ENCODE measurements around the gene PIEZO2. TPM values are rescaled to one million over a fixed set of nuclear protein-coding genes. Genes with fewer than 3 reads are reported as not detected.

The PIEZO2 gene
- total RNA-seq, 2 experiments from 2014 or later: not detected

DNA sequence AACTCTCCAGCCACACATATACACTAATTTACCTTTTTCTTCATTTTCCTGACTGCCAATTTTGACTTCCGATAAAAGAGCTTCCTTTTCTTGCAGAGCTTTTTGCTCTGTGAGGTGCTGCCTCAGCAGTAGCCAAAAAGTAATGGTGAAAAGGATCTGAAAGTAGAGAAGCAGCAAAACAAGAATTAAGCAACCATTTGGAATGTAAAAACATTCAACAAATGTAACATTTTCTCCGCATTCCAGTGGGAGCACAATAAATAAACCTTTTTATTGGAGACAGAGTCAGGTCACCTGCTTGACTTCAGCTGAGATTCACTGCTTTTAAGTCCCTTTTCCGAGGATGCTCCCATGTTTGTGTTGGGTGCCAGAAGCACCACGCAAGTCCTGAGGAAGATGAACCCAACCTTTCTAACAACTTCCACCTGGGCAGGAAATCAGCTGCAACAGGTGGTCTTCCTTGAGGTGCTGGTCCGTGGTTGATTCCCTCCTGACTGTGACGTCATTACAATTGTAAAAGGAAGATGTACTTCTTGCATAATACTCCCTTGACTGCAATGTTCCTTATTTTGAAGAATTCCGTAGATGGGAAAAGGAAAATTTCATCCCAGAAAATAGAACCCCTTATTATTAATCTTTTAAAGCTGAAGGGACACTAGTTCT is 358.1 kb downstream of the PIEZO2 start:
- peaks cover 24% of the 10 kb centered on the region for H3K27me3 Mint-ChIP-seq
- H3K4me3 Mint-ChIP-seq: no peak overlapping the region
- no peaks in the 10 kb centered on the region for H3K9me3 Mint-ChIP-seq
- no peak for ATAC-seq (ENCODE audit: low read depth)
- H3K4me1 Mint-ChIP-seq: peaks cover 6% of the 10 kb centered on the region
- DNase-seq: no peak
- POLR2A ChIA-PET: no interaction called here
- no peak overlapping the region for H3K27ac Mint-ChIP-seq
- H3K36me3 Mint-ChIP-seq: no peaks in the 10 kb centered on the region

DNA sequence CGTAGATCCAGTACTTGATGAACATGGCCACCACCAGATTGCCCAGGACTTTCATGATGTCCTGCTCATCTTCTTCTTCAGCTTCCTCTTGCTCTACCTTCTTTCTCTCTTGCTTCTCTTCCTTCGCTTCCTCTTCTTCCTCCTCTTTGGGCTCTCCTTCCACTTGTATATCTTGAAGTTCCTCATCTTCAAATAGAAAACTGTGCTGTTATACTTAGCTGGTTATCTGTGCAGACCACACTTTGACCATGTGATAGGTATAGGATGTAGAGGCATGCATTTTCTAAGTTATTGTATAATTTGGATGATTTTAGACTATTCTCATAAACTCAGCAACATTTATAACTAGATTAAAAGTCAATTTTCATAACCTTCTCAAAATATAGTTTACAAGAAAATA is 360.2 kb downstream of the PIEZO2 start:
- ATAC-seq (ENCODE audit: low read depth): no peak
- POLR2A ChIA-PET: no interaction called here
- Mint-ChIP-seq H3K4me1 (peaks cover 6% of the 10 kb centered on the region), H3K9me3 (no peaks in the 10 kb centered on the region), H3K36me3 (no peaks in the 10 kb centered on the region), H3K4me3 (no peak overlapping the region), H3K27ac (no peak overlapping the region), H3K27me3 (peaks cover 29% of the 10 kb centered on the region)
- no peak for DNase-seq

GRCh38 chr18:10787293-10787901 is 362.0 kb downstream of the PIEZO2 start:
- POLR2A ChIA-PET: no interaction called here
- DNase-seq (peak; percentile 80), ATAC-seq (ENCODE audit: low read depth) (peak; percentile 94)
- peaks cover 39% of the 10 kb centered on the region for H3K27me3 Mint-ChIP-seq
- peaks cover 6% of the 10 kb centered on the region for H3K4me1 Mint-ChIP-seq
- no peak overlapping the region for H3K27ac Mint-ChIP-seq
- no peaks in the 10 kb centered on the region for H3K36me3 Mint-ChIP-seq
- H3K4me3 Mint-ChIP-seq: no peak overlapping the region
- no peaks in the 10 kb centered on the region for H3K9me3 Mint-ChIP-seq

DNA sequence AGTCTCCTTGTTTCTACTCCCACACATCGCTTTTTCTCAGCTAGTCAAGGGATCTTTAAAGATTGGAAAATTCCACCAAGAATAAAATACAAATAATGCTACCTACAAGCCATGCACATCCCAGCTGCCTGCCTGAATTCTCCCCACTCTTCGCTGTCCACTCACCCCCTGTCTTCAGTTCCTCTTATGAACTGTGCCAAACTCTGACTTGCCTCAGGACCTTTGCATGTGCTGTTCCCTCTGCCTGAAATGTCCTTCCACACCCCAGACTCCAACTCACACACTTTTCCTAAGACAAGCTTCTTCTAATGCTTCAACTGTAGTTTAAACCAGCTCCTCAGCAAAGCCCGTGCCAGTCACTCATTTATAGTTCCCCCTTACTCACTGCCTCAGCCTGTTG is 363.6 kb downstream of the PIEZO2 start:
- no peak overlapping the region for H3K4me3 Mint-ChIP-seq
- no peaks in the 10 kb centered on the region for H3K36me3 Mint-ChIP-seq
- peaks cover 30% of the 10 kb centered on the region for H3K27me3 Mint-ChIP-seq
- no peak overlapping the region for H3K27ac Mint-ChIP-seq
- ATAC-seq (ENCODE audit: low read depth) (no peak), DNase-seq (no peak)
- POLR2A ChIA-PET: no interaction called here
- H3K9me3 Mint-ChIP-seq: no peaks in the 10 kb centered on the region
- peaks cover 6% of the 10 kb centered on the region for H3K4me1 Mint-ChIP-seq

- no peak overlapping the region for H3K4me3 Mint-ChIP-seq
- no peaks in the 10 kb centered on the region for H3K9me3 Mint-ChIP-seq
- H3K27me3 Mint-ChIP-seq: peaks cover 36% of the 10 kb centered on the region
- no peak overlapping the region for H3K27ac Mint-ChIP-seq
- no peaks in the 10 kb centered on the region for H3K36me3 Mint-ChIP-seq
- DNase-seq: no peak
- H3K4me1 Mint-ChIP-seq: peaks cover 6% of the 10 kb centered on the region
- POLR2A ChIA-PET: no interaction called here
- no peak for ATAC-seq (ENCODE audit: low read depth)
Observed at GRCh38 chr18:10784596-10785202, 364.7 kb downstream of the PIEZO2 start.

- Mint-ChIP-seq H3K4me1 (peaks cover 6% of the 10 kb centered on the region), H3K27me3 (peaks cover 36% of the 10 kb centered on the region), H3K36me3 (no peaks in the 10 kb centered on the region), H3K4me3 (no peak overlapping the region), H3K9me3 (no peaks in the 10 kb centered on the region), H3K27ac (no peak overlapping the region)
- DNase-seq: no peak
- POLR2A ChIA-PET: no interaction called here
- ATAC-seq (ENCODE audit: low read depth): no peak
Observed at GRCh38 chr18:10783941-10784340, 365.4 kb downstream of the PIEZO2 start.

GRCh38 chr18:10776493-10776892 is 372.9 kb downstream of the PIEZO2 start:
- DNase-seq: no peak
- H3K4me1 Mint-ChIP-seq: peaks cover 1% of the 10 kb centered on the region
- POLR2A ChIA-PET: no interaction called here

GRCh38 chr18:10775026-10775425 is 374.3 kb downstream of the PIEZO2 start:
- ATAC-seq (ENCODE audit: low read depth): no peak
- Mint-ChIP-seq H3K27ac (no peak overlapping the region), H3K9me3 (no peaks in the 10 kb centered on the region), H3K4me1 (peaks cover 1% of the 10 kb centered on the region), H3K4me3 (no peak overlapping the region), H3K27me3 (peaks cover 24% of the 10 kb centered on the region), H3K36me3 (no peaks in the 10 kb centered on the region)
- POLR2A ChIA-PET: no interaction called here
- DNase-seq: no peak

More at GRCh38 chr18:10776493-10776892, 372.9 kb downstream of the PIEZO2 start:
- no peak overlapping the region for H3K27ac Mint-ChIP-seq
- peaks cover 23% of the 10 kb centered on the region for H3K27me3 Mint-ChIP-seq
- no peak overlapping the region for H3K4me3 Mint-ChIP-seq
- no peaks in the 10 kb centered on the region for H3K9me3 Mint-ChIP-seq
- H3K36me3 Mint-ChIP-seq: no peaks in the 10 kb centered on the region
- no peak for ATAC-seq (ENCODE audit: low read depth)

- no peaks in the 10 kb centered on the region for H3K9me3 Mint-ChIP-seq
- no peak overlapping the region for H3K4me3 Mint-ChIP-seq
- no peaks in the 10 kb centered on the region for H3K36me3 Mint-ChIP-seq
- DNase-seq (no peak), ATAC-seq (ENCODE audit: low read depth) (no peak)
- no peaks in the 10 kb centered on the region for H3K4me1 Mint-ChIP-seq
- POLR2A ChIA-PET: no interaction called here
- peaks cover 16% of the 10 kb centered on the region for H3K27me3 Mint-ChIP-seq
- no peak overlapping the region for H3K27ac Mint-ChIP-seq
Observed at GRCh38 chr18:10771053-10771709, 378.2 kb downstream of the PIEZO2 start.

- peaks cover 19% of the 10 kb centered on the region for H3K27me3 Mint-ChIP-seq
- POLR2A ChIA-PET: no interaction called here
- no peak for DNase-seq
Observed at GRCh38 chr18:10770264-10770663, 379.1 kb downstream of the PIEZO2 start.

DNA sequence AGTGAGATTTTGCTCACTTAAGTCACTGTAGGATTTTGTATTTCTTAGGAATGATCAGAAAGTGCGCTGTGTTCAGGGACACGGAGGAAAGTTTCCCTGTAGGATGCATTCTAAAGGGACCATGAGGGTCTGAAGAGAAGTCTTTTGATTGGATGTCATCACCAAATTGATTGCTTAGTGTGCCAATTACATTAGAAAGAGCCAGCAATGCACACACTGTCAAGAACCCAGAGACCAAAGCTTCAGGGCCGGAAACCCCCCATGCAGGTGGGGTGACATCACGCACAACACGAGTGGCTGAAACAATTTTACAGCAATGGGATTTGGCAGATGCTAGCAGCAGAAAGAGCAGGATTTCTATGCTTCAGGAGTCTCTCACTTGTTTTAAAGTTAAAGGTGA is 381.1 kb downstream of the PIEZO2 start:
- Mint-ChIP-seq H3K4me3 (no peak overlapping the region), H3K36me3 (no peaks in the 10 kb centered on the region), H3K27me3 (peaks cover 13% of the 10 kb centered on the region), H3K9me3 (no peaks in the 10 kb centered on the region), H3K27ac (no peak overlapping the region), H3K4me1 (no peaks in the 10 kb centered on the region)
- POLR2A ChIA-PET: no interaction called here
- ATAC-seq (ENCODE audit: low read depth) (no peak), DNase-seq (no peak)

More at GRCh38 chr18:10770264-10770663, 379.1 kb downstream of the PIEZO2 start:
- ATAC-seq (ENCODE audit: low read depth): no peak
- Mint-ChIP-seq H3K27ac (no peak overlapping the region), H3K36me3 (no peaks in the 10 kb centered on the region), H3K4me3 (no peak overlapping the region), H3K4me1 (no peaks in the 10 kb centered on the region), H3K9me3 (no peaks in the 10 kb centered on the region)

DNA sequence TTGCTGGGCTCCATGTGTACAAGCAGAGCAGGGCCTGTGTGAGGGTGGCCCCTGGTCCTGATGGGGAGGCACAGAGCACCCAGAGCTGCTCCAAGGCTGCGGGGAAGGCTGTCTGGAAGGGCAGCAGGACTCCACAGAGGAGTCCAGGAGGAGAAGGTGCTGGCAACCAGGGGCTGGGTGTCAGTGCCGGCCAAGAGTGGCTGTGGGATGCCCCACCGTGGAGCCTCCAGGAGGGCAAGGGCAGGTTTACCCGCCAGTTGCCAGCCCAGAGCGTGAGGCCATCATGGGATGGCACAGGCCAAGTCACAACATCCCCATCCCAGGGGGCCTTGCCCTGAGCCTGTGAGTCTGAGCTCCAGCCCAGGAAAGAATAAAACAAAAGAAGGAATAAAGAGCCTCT is 381.7 kb downstream of the PIEZO2 start:
- Mint-ChIP-seq H3K27me3 (peaks cover 11% of the 10 kb centered on the region), H3K4me1 (no peaks in the 10 kb centered on the region), H3K4me3 (no peak overlapping the region), H3K9me3 (no peaks in the 10 kb centered on the region), H3K27ac (no peak overlapping the region), H3K36me3 (no peaks in the 10 kb centered on the region)
- ATAC-seq (ENCODE audit: low read depth) (no peak), DNase-seq (no peak)
- POLR2A ChIA-PET: no interaction called here

- Mint-ChIP-seq H3K27me3 (peaks cover 1% of the 10 kb centered on the region), H3K27ac (no peak overlapping the region), H3K4me3 (no peak overlapping the region), H3K9me3 (no peaks in the 10 kb centered on the region), H3K4me1 (no peaks in the 10 kb centered on the region), H3K36me3 (no peaks in the 10 kb centered on the region)
- no peak for ATAC-seq (ENCODE audit: low read depth)
- no peak for DNase-seq
- POLR2A ChIA-PET: no interaction called here
Observed at GRCh38 chr18:10760986-10761385, 388.4 kb downstream of the PIEZO2 start.

- H3K4me3 Mint-ChIP-seq: no peak overlapping the region
- no peak overlapping the region for H3K27ac Mint-ChIP-seq
- POLR2A ChIA-PET: no interaction called here
- H3K27me3 Mint-ChIP-seq: no peaks in the 10 kb centered on the region
- ATAC-seq (ENCODE audit: low read depth): no peak
- H3K4me1 Mint-ChIP-seq: no peaks in the 10 kb centered on the region
- no peak for DNase-seq
- H3K36me3 Mint-ChIP-seq: no peaks in the 10 kb centered on the region
- H3K9me3 Mint-ChIP-seq: no peaks in the 10 kb centered on the region
Observed at GRCh38 chr18:10759241-10759640, 390.1 kb downstream of the PIEZO2 start.
